Fibroblast of pulmonary artery (primary cell): Measurements from ENCODE around the gene LEO1.

Experiments
- DNase-seq: peaks from one replicate; pipeline ENCODE4 v3.0.0-alpha.2; 2010; ENCODE audit warnings: low read depth
- H3K4me3 ChIP-seq: replicated peaks from 2 replicates; pipeline ENCODE4 v1.5.1; 2011; ENCODE audit warnings: low read depth, mild to moderate bottlenecking, control low read depth, low read length, moderate library complexity
- CTCF ChIP-seq: IDR thresholded peaks from 2 replicates; pipeline ENCODE4 v1.5.1; 2011; ENCODE audit warnings: mild to moderate bottlenecking, control low read depth, low read length, inconsistent platforms; ENCODE audit errors: missing control alignments

The LEO1 gene

DNA sequence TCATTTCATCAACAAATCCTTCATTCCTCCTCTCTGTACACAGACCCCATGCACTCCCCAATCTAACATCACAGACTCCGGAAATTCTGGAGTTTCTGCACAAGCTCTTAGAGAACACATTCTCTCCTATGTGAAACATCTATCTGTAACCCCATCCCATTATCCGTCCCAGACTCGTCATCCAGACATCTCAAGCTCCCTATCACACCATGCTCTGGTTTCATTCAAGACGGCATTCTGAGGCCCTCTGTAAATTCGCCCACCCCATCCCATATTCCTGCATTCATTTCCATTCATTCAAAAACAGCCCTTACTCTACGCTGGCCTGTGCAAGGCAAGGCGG, 575 bp downstream of the LEO1 start:
- TF ChIP-seq CTCF = no peak

DNA sequence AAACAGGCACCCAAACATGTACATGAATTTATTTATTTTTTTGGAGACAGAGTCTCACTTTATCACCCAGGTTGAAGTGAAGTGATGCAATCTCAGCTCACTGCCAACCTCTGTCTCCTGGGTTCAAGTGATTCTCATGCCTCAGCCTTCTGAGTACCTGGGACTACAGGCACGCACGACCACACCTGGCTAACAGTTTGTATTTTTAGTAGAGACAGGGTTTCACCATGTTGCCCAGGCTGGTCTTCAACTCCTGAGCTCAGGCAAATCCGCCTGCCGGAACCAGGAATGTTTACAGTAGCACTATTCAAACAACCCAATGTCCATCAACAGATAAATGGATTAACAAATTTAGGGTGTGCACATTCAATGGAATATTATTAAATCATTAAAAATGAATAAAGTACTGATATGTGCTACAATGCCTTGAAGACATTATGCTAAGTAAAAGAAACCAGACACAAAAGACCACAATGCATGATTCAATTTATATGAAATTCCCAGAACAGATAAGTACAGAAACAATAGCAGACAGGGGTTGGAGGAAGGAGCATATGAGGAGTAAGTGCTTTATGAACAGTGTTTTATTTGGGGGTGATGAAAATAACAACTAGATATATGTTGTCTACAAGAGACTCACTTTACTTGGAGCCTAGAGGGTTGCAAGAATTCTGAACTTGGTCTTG, 1.3 kb downstream of the LEO1 start:
- H3K4me3 ChIP-seq = peak overlapping the region; percentile 93
- TF ChIP-seq CTCF = no peak
- DNase-seq = no peak

More for the DNA sequence above, 575 bp downstream of the LEO1 start:
- H3K4me3 ChIP-seq = peak overlapping the region; percentile 93
- no peak for DNase-seq

- no peak for DNase-seq
- H3K4me3 ChIP-seq = no peak overlapping the region
- TF ChIP-seq CTCF = no peak
These were observed 1.9 kb downstream of the LEO1 start for GRCh38 chr15:51969728-51970127.

- DNase-seq = no peak
- no peak overlapping the region for H3K4me3 ChIP-seq
- TF ChIP-seq CTCF = no peak
These were observed 4.0 kb downstream of the LEO1 start for GRCh38 chr15:51967583-51967982.

DNA sequence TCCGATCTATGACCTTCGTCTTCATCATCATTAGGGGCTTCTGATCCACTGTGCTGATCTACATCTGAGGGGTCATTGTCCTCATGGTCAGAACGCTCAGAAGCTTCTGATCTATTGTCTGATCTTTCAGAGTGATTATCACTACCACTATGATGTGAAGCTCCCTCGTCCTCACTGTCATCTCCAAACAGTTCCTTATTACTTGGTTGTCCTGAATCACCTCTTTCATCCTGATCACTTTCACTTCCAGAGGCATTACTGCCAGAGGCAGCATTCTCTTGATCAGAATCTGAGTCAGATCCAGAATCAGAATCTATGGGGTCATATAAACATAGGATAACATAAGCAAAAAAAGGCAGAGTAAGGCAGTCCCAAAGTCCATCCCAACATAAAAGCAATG, 5.4 kb downstream of the LEO1 start:
- TF ChIP-seq CTCF = no peak
- DNase-seq = no peak
- no peak overlapping the region for H3K4me3 ChIP-seq

- no peak for DNase-seq
- TF ChIP-seq CTCF = no peak
- no peak overlapping the region for H3K4me3 ChIP-seq
These were observed 5.9 kb downstream of the LEO1 start for GRCh38 chr15:51965691-51966090.

GRCh38 chr15:51955504-51955903, 16.1 kb downstream of the LEO1 start:
- DNase-seq = no peak
- no peak overlapping the region for H3K4me3 ChIP-seq
- TF ChIP-seq CTCF = no peak
